Body of pancreas (tissue), 4 donors: ENCODE results near the gene SHLD1.

Experiments used
- CTCF ChIP-seq, 7 experiments: fragments of 450-650 bp in 4 of 7; fragments of 200-600 bp in 3 of 7; sonication (generic) in 3 of 7; IDR thresholded peaks; one replicate each; pipeline ENCODE4 v1.5.1; 2016 to 2019; ENCODE audit warnings: antibody characterized with exemption in 7 of 7
- POLR2A ChIP-seq, 3 donors: fragments of 450-650 bp; IDR thresholded peaks; one replicate each; pipeline ENCODE4 v1.6.1; 2016; ENCODE audit warnings: antibody characterized with exemption in 3 of 3, mild to moderate bottlenecking in 2 of 3

GRCh38 chr20:5722927-5723326, 27.3 kb upstream of the SHLD1 start:
- TF ChIP-seq CTCF (IDR thresholded peaks at IDR 0.05), result no peak
- no peak for TF ChIP-seq POLR2A (IDR thresholded peaks at IDR 0.05)
